GM18870 (cell line): ENCODE results near the gene PNLIPRP3.
A peak's percentile ranks its signal among the peaks of the same experiment; 100 is the strongest.

Experiments used
- ATAC-seq: cut with Tn5 transposase; IDR thresholded peaks from one replicate; pipeline ENCODE4 v1.9.1; 2021; ENCODE audit warnings: moderate library complexity; ENCODE audit not compliant: unreplicated experiment

The PNLIPRP3 gene

GRCh38 chr10:116490028-116490662, 62.5 kb downstream of the PNLIPRP3 start:
- ATAC-seq, result no peak

DNA sequence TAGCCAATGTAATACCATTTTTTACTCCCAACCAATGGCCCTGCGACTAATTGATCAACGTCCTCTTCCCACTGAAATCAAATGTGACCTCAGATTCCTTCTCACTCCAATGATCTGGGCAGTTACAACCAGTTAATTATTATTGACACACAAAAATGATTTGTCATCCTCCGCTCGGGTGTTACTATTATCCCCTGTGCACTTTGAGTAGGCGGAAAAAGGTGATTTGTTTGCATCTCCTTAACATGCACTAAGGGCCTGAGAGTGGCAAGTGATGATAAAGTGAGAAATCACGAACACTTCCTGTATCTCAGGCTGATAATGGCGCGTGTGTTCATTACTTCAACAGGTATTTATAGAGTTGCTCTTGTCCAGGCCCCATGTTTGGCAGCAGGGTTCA, 77.1 kb downstream of the PNLIPRP3 start:
- no peak for ATAC-seq

DNA sequence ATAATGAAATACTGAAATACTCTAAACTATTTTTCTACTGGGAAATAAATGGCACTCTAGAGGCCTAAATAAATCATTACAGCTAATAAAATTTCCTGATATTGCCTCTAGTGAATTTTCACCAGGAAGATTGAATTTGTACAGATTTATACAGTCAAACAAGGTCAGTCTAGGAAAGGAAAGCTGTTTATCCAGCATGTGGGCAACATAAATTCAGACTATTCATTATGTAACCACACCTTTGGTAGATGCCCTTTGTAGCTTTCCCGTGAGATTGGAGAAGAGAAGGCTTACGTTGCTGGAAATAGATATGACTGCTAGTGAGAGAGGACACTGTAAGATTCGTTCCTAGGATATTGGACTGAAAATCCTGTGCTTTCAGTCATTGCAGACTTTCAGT, 82.9 kb downstream of the PNLIPRP3 start:
- no peak for ATAC-seq

GRCh38 chr10:116511365-116511764, 83.7 kb downstream of the PNLIPRP3 start:
- ATAC-seq, result no peak

DNA sequence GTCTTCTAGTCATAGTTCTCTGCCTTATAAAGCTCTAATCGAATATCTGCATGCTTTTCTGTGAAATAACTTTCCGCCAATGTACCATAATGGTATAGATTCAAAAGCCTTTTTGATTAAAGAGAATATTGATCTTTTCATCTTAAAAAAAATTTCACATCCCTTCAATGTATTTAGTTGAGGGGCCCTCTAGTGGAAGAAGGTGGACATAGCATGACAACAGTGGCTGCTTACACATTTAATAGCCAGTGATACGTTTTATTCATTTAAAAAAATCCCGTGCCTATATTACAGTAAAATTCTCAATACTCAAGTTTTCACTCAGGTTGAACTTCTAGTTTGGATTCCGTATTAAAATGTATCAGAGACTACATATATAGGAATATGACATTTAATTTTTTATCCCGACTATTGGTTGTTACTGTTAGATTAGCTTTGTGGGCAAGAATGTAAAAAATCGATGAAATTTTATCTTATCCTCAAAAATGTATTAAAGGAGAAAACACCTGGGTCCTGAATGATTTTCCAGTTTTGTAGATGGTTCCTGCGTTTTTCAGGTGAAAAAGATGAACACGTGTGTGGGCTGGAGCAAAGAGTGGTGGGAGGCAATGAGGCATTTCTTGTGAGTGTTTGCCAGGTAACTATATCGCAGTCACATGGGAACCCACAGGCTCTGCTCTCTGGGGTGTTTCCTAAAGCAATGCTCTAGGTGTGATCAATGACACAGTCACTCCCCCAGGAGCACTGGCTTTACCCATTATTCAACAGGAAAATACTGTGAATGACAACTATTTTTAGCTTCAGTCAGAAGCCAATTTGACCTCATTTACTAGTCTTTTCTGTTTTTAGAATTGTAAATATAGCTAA, 94.0 kb downstream of the PNLIPRP3 start:
- ATAC-seq, result peak; percentile 53

DNA sequence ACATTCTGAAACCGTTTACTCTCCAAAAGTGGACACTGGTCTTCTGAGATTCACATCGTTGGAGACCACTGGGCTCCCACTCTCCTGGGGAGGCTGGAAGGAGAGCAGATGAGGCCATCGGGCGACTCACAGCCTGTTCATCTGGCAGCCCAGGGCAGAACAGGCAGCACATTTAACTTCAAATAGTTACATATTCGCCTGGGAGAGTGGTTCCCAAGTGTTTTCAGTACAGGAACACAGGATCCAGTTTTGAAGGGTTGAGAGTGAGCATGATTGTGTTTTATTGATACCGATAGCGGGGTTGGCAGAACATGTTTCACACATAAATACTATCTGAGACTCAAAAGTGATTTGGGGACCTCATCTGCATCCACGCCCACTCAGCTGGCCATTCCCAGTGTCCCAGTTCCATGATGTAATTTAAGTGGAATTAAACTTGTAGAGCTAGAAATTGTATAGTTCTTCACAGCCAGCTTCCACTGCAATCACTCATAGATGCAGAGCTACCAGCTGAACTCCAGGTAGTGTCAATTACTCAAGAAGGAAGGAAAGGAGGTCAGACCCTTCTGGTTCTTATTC, 95.2 kb downstream of the PNLIPRP3 start:
- no peak for ATAC-seq

- ATAC-seq, result no peak
These were observed 97.1 kb downstream of the PNLIPRP3 start for GRCh38 chr10:116524736-116525135.

DNA sequence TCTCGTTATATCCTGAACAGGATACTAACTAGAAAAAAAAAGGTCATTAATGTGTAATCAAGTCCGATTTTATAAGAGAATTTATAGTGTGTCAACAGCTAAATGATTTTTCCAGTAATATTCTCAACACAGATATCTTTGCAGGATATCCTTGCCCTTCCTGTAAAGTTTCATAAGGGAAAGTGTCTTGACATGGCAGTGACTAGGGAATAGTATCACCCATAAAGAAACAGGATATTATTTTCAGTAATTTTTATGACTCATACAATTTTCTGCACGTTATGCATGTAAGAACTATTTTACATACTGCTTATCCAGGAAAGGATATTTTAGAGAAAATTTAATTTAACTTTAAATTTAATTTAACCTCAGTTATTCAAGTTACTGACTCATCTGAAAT, 98.6 kb downstream of the PNLIPRP3 start:
- no peak for ATAC-seq
